Astrocyte of the hippocampus (primary cell): Measurements from ENCODE around the gene APOC3.
A peak's percentile ranks its signal among the peaks of the same experiment; 100 is the strongest.
"Not testable (repeated sequence)": the region's sequence is repeated elsewhere in the genome, so short reads cannot be mapped to it uniquely, and the experiment has no call there.

Source experiments
- DNase-seq: peaks from one replicate; pipeline ENCODE4 v3.0.0; 2011; ENCODE audit warnings: low read depth, low spot score

Gene APOC3

GRCh38 chr11:116829525-116830183 is at the start of gene APOC3:
Gene APOC3 (plus strand): TSS chr11:116829907. CDS start chr11:116830583, 676 bp downstream.
- peak; percentile 37 for DNase-seq

GRCh38 chr11:116782728-116783127 is 47.0 kb upstream of the APOC3 start:
- DNase-seq: peak; percentile 45

GRCh38 chr11:116786326-116786725 is 43.4 kb upstream of the APOC3 start:
- no peak for DNase-seq

DNA sequence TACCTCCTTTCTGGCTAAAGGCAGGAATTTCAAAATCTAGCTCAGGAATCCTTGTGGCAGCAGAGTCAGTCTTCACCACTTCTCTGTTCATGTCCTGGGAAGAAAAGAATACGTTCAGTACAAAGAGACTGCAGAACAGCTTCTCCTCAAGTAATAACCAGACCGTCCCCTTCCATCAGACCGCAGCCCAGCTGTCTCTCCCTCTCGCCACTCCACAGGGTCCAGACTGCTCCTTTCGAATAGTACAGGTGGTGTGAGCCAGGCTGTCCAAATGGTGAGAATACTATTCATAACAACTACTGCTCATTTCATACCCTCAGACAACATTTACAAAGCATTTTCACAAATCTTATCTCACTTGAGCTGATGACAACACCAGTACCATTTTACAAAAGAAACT is 42.7 kb upstream of the APOC3 start:
- no peak for DNase-seq

DNA sequence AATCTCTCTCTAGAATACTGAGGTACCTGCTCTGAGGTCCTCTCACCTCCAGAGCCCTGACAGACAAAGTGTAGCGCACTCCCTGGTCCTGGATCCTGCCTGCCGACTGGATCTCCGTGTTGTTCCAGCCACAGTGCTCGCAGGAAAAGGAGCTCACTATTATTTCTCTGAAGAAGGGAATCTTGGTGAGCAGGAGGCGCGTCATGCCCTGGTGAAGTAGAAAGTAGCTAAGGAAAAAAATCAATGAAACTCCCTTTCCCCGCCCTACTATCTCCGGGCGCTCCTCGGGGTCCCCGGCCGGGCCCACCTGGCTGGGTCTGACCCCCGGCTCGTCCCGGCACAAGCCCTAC is 42.3 kb upstream of the APOC3 start:
- DNase-seq: peak; percentile 23

DNA sequence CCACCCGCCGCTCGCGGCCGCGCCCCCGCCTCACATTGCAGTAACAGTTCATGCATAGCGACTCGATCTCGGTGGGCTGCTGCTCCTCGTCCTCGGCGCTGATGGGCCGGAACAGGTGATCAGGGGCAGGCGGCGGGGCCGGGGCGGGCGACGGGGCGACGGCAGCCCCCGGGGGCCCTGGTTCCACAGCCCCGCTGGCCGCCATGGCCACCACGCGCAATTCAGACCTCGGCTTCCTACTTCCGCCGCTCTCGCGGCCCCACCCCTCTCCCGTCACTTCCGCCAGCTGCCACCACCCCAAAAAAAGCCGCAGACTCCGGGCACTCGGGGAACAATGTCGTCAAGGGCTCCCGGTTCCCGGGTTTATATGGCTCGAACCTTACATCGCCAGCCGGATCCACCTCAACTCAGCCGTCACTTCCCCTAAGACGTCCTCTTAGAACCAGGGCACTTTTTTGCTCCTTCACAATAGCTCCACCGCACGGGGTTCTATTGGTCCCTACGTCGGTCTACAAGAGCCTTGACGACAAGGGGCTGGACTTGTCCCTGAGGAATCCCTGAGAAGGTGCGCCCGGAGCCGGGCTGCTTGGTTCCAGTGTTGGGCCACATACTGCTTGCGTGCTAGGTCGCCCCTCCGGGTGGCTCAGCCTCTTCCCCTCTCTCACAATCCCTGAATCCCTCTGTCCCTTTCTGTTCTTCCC is 41.8 kb upstream of the APOC3 start, which contains the start of gene ZPR1:
Gene ZPR1 (minus strand): TSS at position 238 of the 701 bp plus-strand sequence. CDS start 33 bp downstream, at position 205.
- DNase-seq: peak; percentile 87

- DNase-seq: no peak
Observed at GRCh38 chr11:116788534-116788933, 41.2 kb upstream of the APOC3 start.

- no peak for DNase-seq
Observed at GRCh38 chr11:116788975-116789374, 40.7 kb upstream of the APOC3 start.

DNA sequence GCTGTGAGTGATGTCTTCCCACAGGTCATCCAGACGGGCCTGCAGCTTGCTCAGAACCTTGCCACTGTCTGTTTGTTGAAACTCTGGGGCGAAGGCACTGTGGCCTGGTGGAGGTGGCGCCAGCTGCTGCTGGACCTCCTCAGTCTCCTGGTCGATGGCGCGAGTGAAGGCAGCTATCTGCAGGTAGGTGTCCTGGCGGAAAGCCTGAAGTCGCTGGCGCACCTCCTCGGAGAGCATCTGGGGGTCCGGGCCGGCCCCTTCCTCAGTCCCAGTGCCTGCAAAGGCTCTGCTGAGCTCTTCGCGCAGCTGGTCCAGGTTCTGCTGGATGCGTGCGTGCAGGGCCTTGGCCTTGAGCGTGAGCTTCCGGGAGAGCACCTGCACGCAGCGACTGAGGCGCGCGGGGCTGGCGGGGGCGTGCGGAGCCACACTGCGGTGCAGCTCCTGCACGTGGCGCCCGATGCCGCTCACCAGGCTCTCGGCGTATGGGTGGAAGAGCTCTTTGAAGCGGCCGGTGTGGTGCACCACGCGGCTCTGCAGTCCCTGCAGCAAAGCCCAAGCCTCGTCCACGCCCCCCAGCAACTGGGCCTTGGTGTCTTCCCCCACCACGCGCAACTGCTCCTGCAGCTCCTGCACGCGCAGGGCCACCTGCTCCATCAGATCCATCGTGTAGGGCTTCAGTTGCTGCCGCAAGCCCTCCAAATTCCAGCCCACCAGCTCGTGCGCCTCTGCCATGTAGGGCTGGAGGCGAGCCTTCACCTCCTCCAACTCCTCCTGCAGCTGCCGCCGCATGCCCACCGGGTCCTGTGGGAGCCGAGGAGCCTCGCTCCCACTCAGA is 39.3 kb upstream of the APOC3 start:
- no peak for DNase-seq

DNA sequence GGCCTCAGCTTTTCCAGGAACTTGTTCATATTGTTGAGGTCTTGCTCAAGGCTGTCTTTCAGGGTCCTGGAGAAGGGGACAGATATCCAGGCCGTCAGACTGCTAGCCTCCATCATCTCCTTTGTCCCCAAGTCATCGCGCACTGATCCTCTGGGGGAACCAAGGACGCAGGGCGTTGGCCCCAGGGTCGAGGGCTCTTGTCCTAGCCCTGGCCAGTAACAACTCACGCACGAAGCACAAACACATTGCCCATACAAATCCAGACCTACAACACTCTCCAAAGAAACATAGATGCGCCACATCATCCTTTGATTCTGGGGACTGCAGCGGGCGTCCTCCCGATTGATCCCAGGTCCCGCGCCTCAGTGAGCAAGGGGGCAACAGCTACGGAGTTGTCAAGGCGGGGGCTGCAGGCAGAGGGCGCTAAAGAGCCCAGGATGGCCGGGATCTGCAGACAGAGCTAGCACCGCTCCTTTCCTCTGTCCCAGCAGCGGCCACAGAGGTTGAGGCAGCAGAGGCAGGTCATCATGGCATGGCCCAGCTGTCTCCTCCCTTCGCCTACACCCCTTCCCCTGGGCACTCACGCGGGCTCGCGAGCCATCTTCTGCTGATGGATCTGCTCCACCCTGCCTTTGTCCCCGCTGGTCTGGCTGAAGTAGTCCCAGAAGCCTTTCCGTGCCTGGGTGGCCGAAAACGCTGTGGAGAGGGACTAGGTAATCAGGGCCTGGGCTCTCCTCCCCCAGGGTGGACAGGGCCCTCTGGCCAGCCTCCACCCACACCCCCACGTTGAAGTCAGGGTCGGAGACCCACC is 38.5 kb upstream of the APOC3 start:
- peak; percentile 82 for DNase-seq

GRCh38 chr11:116791813-116792143 is 37.9 kb upstream of the APOC3 start, which contains the start of gene APOA5:
Gene APOA5 (minus strand): TSS chr11:116791879. CDS start chr11:116791860, 19 bp downstream.
- no peak for DNase-seq

- no peak for DNase-seq
Observed at GRCh38 chr11:116792144-116792868, 37.4 kb upstream of the APOC3 start.

DNA sequence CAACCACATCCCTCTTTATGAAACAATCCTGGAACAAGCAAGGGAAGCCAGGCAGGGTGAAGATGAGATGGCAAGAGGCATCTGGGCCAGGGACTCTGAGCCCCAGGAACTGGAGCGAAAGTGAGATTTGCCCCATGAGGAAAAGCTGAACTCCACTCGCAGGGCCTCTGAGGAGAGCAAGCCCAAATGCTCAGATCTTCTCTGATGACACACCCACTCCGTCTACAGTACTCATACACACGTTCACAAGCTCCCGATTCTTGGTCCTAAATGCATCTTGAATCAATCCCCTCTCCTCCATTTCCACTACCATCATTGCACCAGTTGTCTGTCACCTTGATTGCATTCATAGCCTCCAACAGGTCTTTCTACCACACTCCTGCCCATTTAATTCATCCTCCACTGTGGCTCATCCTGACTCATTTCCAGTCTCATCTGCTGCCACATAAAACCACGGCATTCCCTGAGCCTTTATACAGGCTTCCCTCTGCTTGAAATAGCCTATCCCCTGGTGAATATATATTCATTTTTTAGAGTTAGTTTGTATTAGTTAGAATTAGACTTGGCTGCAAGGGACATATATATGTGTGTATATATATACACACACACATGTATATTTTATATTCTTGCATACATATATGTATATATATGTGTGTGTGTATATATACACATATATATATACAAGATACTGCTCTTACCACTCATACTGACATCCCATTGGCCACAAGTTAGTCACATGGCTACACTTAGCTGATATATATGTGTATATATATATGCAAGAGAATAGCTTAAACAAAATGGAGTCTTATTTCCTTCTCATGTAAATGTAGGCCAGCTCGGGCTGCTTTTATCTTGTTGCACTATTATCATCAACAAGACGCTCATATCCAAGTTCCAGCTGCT is 36.6 kb upstream of the APOC3 start:
- DNase-seq: peak; percentile 58

DNA sequence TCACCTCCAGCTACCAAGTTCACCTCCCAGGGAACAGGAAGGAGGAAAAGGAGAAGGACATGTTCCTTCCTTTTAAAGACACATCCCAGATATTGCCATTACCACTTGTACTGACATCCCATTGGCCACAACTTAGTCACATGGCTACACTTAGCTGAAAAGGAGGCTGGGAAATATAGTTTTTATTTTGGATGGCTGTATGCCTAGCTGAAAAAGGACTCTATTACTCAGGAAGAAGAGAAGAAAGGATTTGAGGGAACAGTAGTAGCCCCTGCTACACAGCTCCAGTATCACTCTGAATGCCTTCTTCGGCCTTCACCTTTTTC is 36.0 kb upstream of the APOC3 start:
- DNase-seq: no peak

DNA sequence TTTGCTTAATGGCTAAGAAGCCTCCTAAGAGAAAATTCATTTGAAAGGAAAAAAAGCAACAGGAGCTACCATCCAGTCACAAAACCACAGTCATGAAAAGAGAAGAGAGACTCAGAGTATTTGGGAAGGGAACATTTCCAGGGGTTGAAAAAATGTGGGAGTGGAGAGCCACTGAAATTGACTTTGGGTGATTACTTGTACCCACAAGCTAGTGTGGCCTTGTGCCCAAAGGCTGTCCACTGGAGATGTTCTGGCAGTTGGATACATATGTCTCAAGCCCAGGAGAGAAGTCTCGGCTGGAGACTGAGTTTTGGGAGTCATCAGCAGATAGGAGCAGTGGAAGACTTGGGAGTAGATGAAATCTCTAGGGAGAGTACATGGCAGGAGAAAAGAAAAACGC is 34.9 kb upstream of the APOC3 start:
- no peak for DNase-seq

DNA sequence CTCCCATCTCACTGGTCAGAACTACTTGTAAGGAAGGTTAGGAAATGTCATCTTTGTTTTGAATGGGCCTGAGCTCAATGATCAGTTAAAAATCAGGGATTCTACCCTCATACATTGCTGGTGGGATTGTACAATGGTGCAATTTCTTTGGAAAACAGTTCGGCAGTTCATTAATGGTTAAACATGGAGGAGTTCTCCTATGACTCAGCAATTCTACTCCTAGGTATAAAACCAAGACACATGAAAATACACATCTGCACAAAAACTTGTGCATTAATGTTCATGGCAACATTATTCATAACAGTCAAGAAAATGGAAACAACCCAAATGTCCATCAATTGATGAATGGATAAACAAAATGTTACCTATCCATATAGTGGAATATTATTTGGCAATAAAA is 33.2 kb upstream of the APOC3 start:
- DNase-seq: no peak

DNA sequence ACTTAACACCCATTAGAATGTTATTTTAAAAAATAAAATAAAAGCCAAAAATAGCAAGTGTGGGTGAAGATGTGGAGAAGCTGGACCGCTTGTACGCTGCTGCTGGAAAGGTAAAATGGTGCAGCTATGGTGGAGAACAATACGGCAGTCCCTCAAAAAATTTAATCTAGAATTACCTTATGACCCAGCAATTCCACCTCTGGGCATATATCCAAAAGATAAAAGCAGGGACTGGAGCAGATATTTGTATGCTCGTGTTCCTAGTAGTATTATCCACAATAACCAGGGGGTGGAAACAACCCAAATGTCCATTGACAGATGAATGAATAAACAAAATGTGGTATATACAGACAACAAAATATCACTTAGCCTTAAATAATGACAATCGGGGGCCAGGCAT is 31.9 kb upstream of the APOC3 start:
- DNase-seq: no peak

GRCh38 chr11:116798368-116798767 is 31.3 kb upstream of the APOC3 start:
- no peak for DNase-seq

DNA sequence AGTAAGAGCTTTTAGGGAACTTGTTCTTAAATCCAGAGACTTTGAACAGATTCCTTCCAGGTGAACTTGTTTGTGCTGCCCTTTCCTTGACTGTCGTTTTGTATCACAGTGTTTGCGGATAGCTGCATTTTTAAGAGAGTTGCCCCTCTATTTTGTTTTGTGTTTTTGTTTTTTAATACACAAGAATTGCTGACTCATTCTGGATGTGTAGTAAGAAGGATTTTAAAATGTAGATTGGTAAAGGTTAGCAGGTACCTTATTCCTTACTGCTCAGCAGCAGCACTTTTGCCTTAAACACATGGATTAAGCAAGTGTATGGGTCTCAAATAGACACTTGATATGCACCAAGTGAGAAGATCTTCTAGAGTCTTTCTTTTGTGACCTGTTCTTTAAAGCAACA is 29.1 kb upstream of the APOC3 start:
- no peak for DNase-seq

- DNase-seq: not testable (repeated sequence)
Observed at GRCh38 chr11:116801662-116802061, 28.0 kb upstream of the APOC3 start.
